ENCODE results near the gene ZNF407.

The ZNF407 gene

DNA sequence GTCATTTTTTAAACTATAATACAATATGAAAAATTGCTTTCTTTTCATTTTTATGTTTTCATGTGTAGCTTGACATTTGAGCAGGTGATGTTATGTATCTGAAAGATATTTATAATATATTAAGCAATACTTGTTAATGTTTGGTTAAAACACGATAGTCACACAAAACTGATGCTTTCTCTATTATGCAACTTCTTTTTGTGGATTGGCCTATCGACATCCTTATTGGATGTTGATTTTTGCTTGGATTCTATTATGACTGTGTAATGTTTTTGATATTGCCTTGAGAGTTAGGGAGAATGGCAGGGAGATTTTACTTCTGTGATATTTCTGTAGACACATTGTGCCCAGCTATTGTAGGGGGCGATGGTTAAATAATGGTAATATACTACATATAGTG is 128.0 kb downstream of the ZNF407 start:
- TF ChIP-seq MAX (IDR thresholded peaks at IDR 0.05) (no peak), USF1 (IDR thresholded peaks at IDR 0.05) (no peak), FOXM1 (IDR thresholded peaks at IDR 0.05; ENCODE audit: borderline replicate concordance, low read depth) (no peak), ZBTB7A (IDR thresholded peaks at IDR 0.05; ENCODE audit: low read depth) (no peak), RAD21 (IDR thresholded peaks at IDR 0.05; ENCODE audit: low read depth) (no peak), TEAD4 (IDR thresholded peaks at IDR 0.05) (no peak), CEBPB (IDR thresholded peaks at IDR 0.05) (no peak), NFIC (IDR thresholded peaks at IDR 0.05) (no peak), YY1 (IDR thresholded peaks at IDR 0.05; ENCODE audit: low read depth) (no peak)
- TF ChIP-seq, protein P1, sequence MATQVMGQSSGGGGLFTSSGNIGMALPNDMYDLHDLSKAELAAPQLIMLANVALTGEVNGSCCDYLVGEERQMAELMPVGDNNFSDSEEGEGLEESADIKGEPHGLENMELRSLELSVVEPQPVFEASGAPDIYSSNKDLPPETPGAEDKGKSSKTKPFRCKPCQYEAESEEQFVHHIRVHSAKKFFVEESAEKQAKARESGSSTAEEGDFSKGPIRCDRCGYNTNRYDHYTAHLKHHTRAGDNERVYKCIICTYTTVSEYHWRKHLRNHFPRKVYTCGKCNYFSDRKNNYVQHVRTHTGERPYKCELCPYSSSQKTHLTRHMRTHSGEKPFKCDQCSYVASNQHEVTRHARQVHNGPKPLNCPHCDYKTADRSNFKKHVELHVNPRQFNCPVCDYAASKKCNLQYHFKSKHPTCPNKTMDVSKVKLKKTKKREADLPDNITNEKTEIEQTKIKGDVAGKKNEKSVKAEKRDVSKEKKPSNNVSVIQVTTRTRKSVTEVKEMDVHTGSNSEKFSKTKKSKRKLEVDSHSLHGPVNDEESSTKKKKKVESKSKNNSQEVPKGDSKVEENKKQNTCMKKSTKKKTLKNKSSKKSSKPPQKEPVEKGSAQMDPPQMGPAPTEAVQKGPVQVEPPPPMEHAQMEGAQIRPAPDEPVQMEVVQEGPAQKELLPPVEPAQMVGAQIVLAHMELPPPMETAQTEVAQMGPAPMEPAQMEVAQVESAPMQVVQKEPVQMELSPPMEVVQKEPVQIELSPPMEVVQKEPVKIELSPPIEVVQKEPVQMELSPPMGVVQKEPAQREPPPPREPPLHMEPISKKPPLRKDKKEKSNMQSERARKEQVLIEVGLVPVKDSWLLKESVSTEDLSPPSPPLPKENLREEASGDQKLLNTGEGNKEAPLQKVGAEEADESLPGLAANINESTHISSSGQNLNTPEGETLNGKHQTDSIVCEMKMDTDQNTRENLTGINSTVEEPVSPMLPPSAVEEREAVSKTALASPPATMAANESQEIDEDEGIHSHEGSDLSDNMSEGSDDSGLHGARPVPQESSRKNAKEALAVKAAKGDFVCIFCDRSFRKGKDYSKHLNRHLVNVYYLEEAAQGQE (IDR thresholded peaks at IDR 0.05; ENCODE audit: low read depth), result no peak

GRCh38 chr18:74728586-74728985 is 130.9 kb downstream of the ZNF407 start:
- TF ChIP-seq ZBTB7A (IDR thresholded peaks at IDR 0.05; ENCODE audit: low read depth) (no peak), TEAD4 (IDR thresholded peaks at IDR 0.05) (no peak), MAX (IDR thresholded peaks at IDR 0.05) (no peak), TAF1 (IDR thresholded peaks at IDR 0.05; ENCODE audit: low read depth) (no peak), EP300 (IDR thresholded peaks at IDR 0.05; ENCODE audit: borderline replicate concordance) (no peak), CEBPB (IDR thresholded peaks at IDR 0.05) (no peak), FOXM1 (IDR thresholded peaks at IDR 0.05; ENCODE audit: borderline replicate concordance, low read depth) (no peak), EGR1 (IDR thresholded peaks at IDR 0.05) (no peak), YY1 (IDR thresholded peaks at IDR 0.05; ENCODE audit: low read depth) (no peak)
- TF ChIP-seq, protein P1 (IDR thresholded peaks at IDR 0.05; ENCODE audit: low read depth), result no peak

DNA sequence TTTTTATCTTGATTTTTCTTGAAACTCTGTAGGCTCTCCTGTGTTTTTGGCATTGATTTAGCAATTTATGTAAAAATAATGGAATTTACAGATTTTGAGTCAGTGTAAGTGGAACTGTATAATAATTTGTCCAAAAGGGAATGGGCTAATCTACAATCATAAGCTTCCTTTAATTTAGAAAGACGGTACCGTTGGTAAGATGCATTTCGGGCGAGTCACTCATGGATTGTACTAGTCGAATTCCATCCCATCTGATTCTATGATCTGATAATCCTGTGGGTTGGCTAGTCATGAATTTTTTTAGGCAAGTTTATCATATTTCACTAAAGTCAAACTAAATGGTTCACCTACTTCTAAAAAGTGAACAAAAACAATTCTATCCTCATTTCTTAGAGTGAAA is 133.4 kb downstream of the ZNF407 start:
- TF ChIP-seq FOXM1 (IDR thresholded peaks at IDR 0.05; ENCODE audit: borderline replicate concordance, low read depth) (no peak), RAD21 (IDR thresholded peaks at IDR 0.05; ENCODE audit: low read depth) (no peak), TAF1 (IDR thresholded peaks at IDR 0.05; ENCODE audit: low read depth) (no peak), CREB1 (IDR thresholded peaks at IDR 0.05; ENCODE audit: low read depth) (no peak), TCF12 (IDR thresholded peaks at IDR 0.05; ENCODE audit: low read depth) (no peak), ZBTB7A (IDR thresholded peaks at IDR 0.05; ENCODE audit: low read depth) (no peak), TEAD4 (IDR thresholded peaks at IDR 0.05) (no peak), CEBPB (IDR thresholded peaks at IDR 0.05) (no peak), USF1 (IDR thresholded peaks at IDR 0.05) (no peak), EGR1 (IDR thresholded peaks at IDR 0.05) (no peak)

DNA sequence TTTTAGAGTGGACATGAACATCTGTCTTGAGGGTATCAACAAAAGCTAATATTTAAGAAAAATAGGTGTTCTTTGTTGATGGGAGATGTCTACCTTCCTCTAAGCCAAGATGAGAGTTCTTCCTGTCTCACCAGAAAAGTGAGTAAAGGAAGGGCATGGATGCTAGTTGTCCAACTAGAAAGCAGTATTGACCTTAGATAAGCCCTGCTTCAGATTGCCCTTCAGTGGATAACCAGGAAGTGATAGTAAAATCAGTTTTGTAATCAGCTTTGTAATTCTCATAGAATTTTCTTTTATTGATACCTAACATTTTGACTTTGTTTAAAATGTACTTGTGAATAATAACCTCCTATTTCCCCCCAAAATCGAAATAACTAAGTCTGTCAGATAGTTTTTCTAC is 134.7 kb downstream of the ZNF407 start:
- no peak for TF ChIP-seq NFIC (IDR thresholded peaks at IDR 0.05)
- no peak for TF ChIP-seq YY1 (IDR thresholded peaks at IDR 0.05; ENCODE audit: low read depth)
- no peak for TF ChIP-seq EGR1 (IDR thresholded peaks at IDR 0.05)
- no peak for TF ChIP-seq FOXM1 (IDR thresholded peaks at IDR 0.05; ENCODE audit: borderline replicate concordance, low read depth)
- no peak for TF ChIP-seq TCF12 (IDR thresholded peaks at IDR 0.05; ENCODE audit: low read depth)
- TF ChIP-seq CREB1 (IDR thresholded peaks at IDR 0.05; ENCODE audit: low read depth), result no peak
- TF ChIP-seq MAX (IDR thresholded peaks at IDR 0.05), result no peak
- TF ChIP-seq TAF1 (IDR thresholded peaks at IDR 0.05; ENCODE audit: low read depth), result no peak
- TF ChIP-seq, protein P1 (IDR thresholded peaks at IDR 0.05; ENCODE audit: low read depth), result no peak
- no peak for TF ChIP-seq USF1 (IDR thresholded peaks at IDR 0.05)
- no peak for TF ChIP-seq TEAD4 (IDR thresholded peaks at IDR 0.05)
- TF ChIP-seq ZBTB7A (IDR thresholded peaks at IDR 0.05; ENCODE audit: low read depth), result no peak
- no peak for TF ChIP-seq EP300 (IDR thresholded peaks at IDR 0.05; ENCODE audit: borderline replicate concordance)
- TF ChIP-seq RAD21 (IDR thresholded peaks at IDR 0.05; ENCODE audit: low read depth), result no peak
- no peak for TF ChIP-seq CEBPB (IDR thresholded peaks at IDR 0.05)

Measured in Ishikawa (cell line).